Lung (tissue), 12 donors: ENCODE results near the gene MTAP. TPM values are rescaled to one million over a fixed set of nuclear protein-coding genes. Genes with fewer than 3 reads are reported as not detected.

ENCODE experiments used
- ATAC-seq: fragments of 200-7000 bp; cut with Tn5 transposase; one replicate; pipeline ENCODE4 v1.9.1; 2020; ENCODE audit warnings: moderate number of reproducible peaks; ENCODE audit not compliant: insufficient read depth, low FRiP score
- DNase-seq, 3 donors: peaks; one replicate each; pipeline ENCODE4 v3.0.0-alpha.2; 2013 to 2017
- H3K27ac ChIP-seq, 2 donors: one replicate each; pipeline ENCODE4 v1.5.1; 2013; ENCODE audit warnings: mild to moderate bottlenecking in 2 of 2, moderate library complexity in 2 of 2, control low read depth in 1 of 2, inconsistent platforms in 1 of 2, low read depth in 1 of 2, low read length in 1 of 2
- H3K27me3 ChIP-seq, 3 donors: one replicate each; pipeline ENCODE4 v1.5.1; 2013; ENCODE audit warnings: low read length in 2 of 3; ENCODE audit not compliant: control insufficient read depth in 3 of 3, insufficient read depth in 3 of 3
- H3K36me3 ChIP-seq, 4 donors: one replicate each; pipeline ENCODE4 v1.5.1; 2013; ENCODE audit warnings: low read length in 4 of 4, mild to moderate bottlenecking in 1 of 4, moderate library complexity in 1 of 4; ENCODE audit not compliant: control insufficient read depth in 4 of 4, insufficient read depth in 4 of 4
- H3K4me1 ChIP-seq, 5 donors: one replicate each; pipeline ENCODE4 v1.5.1; 2013; ENCODE audit warnings: low read length in 5 of 5, mild to moderate bottlenecking in 2 of 5, moderate library complexity in 1 of 5; ENCODE audit not compliant: control insufficient read depth in 5 of 5, insufficient read depth in 5 of 5
- H3K4me3 ChIP-seq: one replicate; pipeline ENCODE4 v1.5.1; 2013; ENCODE audit warnings: mild to moderate bottlenecking, control low read depth, moderate library complexity
- H3K9ac ChIP-seq, 2 donors: one replicate each; pipeline ENCODE4 v1.5.1; 2013; ENCODE audit warnings: low read length in 2 of 2, control low read depth in 1 of 2; ENCODE audit not compliant: insufficient read depth in 1 of 2
- H3K9me3 ChIP-seq, 4 donors: one replicate each; pipeline ENCODE4 v1.5.1; 2013; ENCODE audit warnings: low read length in 3 of 4, mild to moderate bottlenecking in 1 of 4, moderate library complexity in 1 of 4; ENCODE audit not compliant: control insufficient read depth in 4 of 4, insufficient read depth in 3 of 4
- CTCF ChIP-seq: IDR thresholded peaks from 2 replicates; pipeline ENCODE4 v1.5.1; 2012; ENCODE audit warnings: mild to moderate bottlenecking; ENCODE audit errors: control extremely low read depth, extremely low read depth
- WGBS, 2 donors: extraction: QIAGEN DNeasy Blood & Tissue Kit; methylation state at CpG; one replicate each; pipeline ENCODE4 v1.1.7; 2013; 5-methylcytosine and 5-hydroxymethylcytosine counted together
- polyA plus RNA-seq, 2 donors: library from polyadenylated mRNA; stranded (reverse); fragments of 200-250 nt; gene quantifications; one replicate each; pipeline ENCODE4 v1.2.1, GENCODE V29; 2013
- total RNA-seq, 2 donors: library from RNA; depleted of rRNA in 1 of 2; stranded (reverse); fragments of >200 nt in 1 of 2; gene quantifications; one replicate each; pipeline ENCODE4 v1.2.1, GENCODE V29; 2014 to 2021
- donor health status: control.
- donor health status: control.
- donor health status: Bipolar disorder and iron deficiency.
- donor health status: healthy.
- donor health status: DM: yes; HTN: yes; CAD: no.

The MTAP gene
- total and polyA plus RNA-seq, 4 donors = 10.0 to 31.5 (median 18.8) TPM

- no peak for TF ChIP-seq CTCF
- ATAC-seq (no peak), DNase-seq (no peak)
- 97 to 98% methylated on average over 3 of the region's 3 CpGs for WGBS, 2 donors
- Histone ChIP-seq H3K9ac (no peak overlapping the region), H3K27me3 (no peaks in the 10 kb centered on the region), H3K9me3 (peaks cover 4 to 14% (median 13%) of the 10 kb centered on the region in 4 donors), H3K27ac (no peak overlapping the region), H3K4me1 (no peaks in the 10 kb centered on the region), H3K4me3 (no peak overlapping the region), H3K36me3 (no peaks in the 10 kb centered on the region)
Measured at GRCh38 chr9:21906881-21907280, 104.4 kb downstream of the MTAP start.

- DNase-seq = peak in 2 of 3 donors; percentile 54 to 72
- no peaks in the 10 kb centered on the region for H3K36me3 ChIP-seq
- H3K9ac ChIP-seq = no peak overlapping the region
- WGBS, 2 donors = 6 to 7% methylated on average over 4 of the region's 4 CpGs
- no peak for TF ChIP-seq CTCF
- no peaks in the 10 kb centered on the region for H3K27me3 ChIP-seq
- no peak for ATAC-seq
- no peak overlapping the region for H3K27ac ChIP-seq
- no peak overlapping the region for H3K4me3 ChIP-seq
- H3K4me1 ChIP-seq = peaks cover 0 to 4% (median 0%) of the 10 kb centered on the region in 5 donors
- H3K9me3 ChIP-seq = no peaks in the 10 kb centered on the region
Measured at GRCh38 chr9:21919377-21920362, 117.2 kb downstream of the MTAP start.

- Histone ChIP-seq H3K36me3 (no peaks in the 10 kb centered on the region), H3K9ac (no peak overlapping the region), H3K27me3 (no peaks in the 10 kb centered on the region), H3K9me3 (no peaks in the 10 kb centered on the region), H3K4me1 (peaks cover 0 to 4% (median 0%) of the 10 kb centered on the region in 5 donors), H3K4me3 (no peak overlapping the region), H3K27ac (no peak overlapping the region)
- DNase-seq (no peak), ATAC-seq (no peak)
- TF ChIP-seq CTCF = no peak
- 96 to 97% methylated on average over 1 of the region's 1 CpG for WGBS, 2 donors
Measured at GRCh38 chr9:21923694-21924093, 121.3 kb downstream of the MTAP start.
